ENCODE measurements around the gene LHX2.
"Not testable (repeated sequence)": the region's sequence is repeated elsewhere in the genome, so short reads cannot be mapped to it uniquely, and the experiment has no call there.

Gene LHX2

GRCh38 chr9:124011460-124012301, at the start of gene LHX2:
LHX2 (plus strand) TSS chr9:124011768; CDS start chr9:124012349, 581 bp downstream.
- in situ Hi-C loops (cut with MboI; ENCODE audit: low sequenced_read_pairs), result no loop called here

- in situ Hi-C loops (cut with MboI; ENCODE audit: low sequenced_read_pairs), result no loop called here
These were observed 46.8 kb upstream of the LHX2 start for GRCh38 chr9:123964761-123965160.

GRCh38 chr9:123965801-123966686, 45.5 kb upstream of the LHX2 start:
- in situ Hi-C loops (cut with MboI; ENCODE audit: low sequenced_read_pairs), result no loop called here

GRCh38 chr9:123967323-123967722, 44.2 kb upstream of the LHX2 start:
- in situ Hi-C loops (cut with MboI; ENCODE audit: low sequenced_read_pairs), result no loop called here

GRCh38 chr9:123972618-123973017, 39.0 kb upstream of the LHX2 start:
- in situ Hi-C loops (cut with MboI; ENCODE audit: low sequenced_read_pairs), result no loop called here

GRCh38 chr9:123973590-123974223, 37.9 kb upstream of the LHX2 start:
- in situ Hi-C loops (cut with MboI; ENCODE audit: low sequenced_read_pairs), result no loop called here

GRCh38 chr9:123974471-123974870, 37.1 kb upstream of the LHX2 start:
- in situ Hi-C loops (cut with MboI; ENCODE audit: low sequenced_read_pairs), result no loop called here

- in situ Hi-C loops (cut with MboI; ENCODE audit: low sequenced_read_pairs), result no loop called here
These were observed 35.7 kb upstream of the LHX2 start for GRCh38 chr9:123975871-123976270.

GRCh38 chr9:123976579-123976978, 35.0 kb upstream of the LHX2 start:
- in situ Hi-C loops (cut with MboI; ENCODE audit: low sequenced_read_pairs), result not testable (repeated sequence)

- in situ Hi-C loops (cut with MboI; ENCODE audit: low sequenced_read_pairs), result no loop called here
These were observed 32.6 kb upstream of the LHX2 start for GRCh38 chr9:123978981-123979380.

- in situ Hi-C loops (cut with MboI; ENCODE audit: low sequenced_read_pairs), result no loop called here
These were observed 29.0 kb upstream of the LHX2 start for GRCh38 chr9:123982535-123982934.

- in situ Hi-C loops (cut with MboI; ENCODE audit: low sequenced_read_pairs), result no loop called here
These were observed 28.5 kb upstream of the LHX2 start for GRCh38 chr9:123983047-123983446.

GRCh38 chr9:123984802-123985201, 26.8 kb upstream of the LHX2 start:
- in situ Hi-C loops (cut with MboI; ENCODE audit: low sequenced_read_pairs), result no loop called here

GRCh38 chr9:123985869-123986268, 25.7 kb upstream of the LHX2 start:
- in situ Hi-C loops (cut with MboI; ENCODE audit: low sequenced_read_pairs), result no loop called here

GRCh38 chr9:123990427-123990826, 21.1 kb upstream of the LHX2 start:
- in situ Hi-C loops (cut with MboI; ENCODE audit: low sequenced_read_pairs), result no loop called here

GRCh38 chr9:123992679-123993078, 18.9 kb upstream of the LHX2 start:
- in situ Hi-C loops (cut with MboI; ENCODE audit: low sequenced_read_pairs), result not testable (repeated sequence)

GRCh38 chr9:123996731-123997421, 14.7 kb upstream of the LHX2 start:
- in situ Hi-C loops (cut with MboI; ENCODE audit: low sequenced_read_pairs), result no loop called here

- in situ Hi-C loops (cut with MboI; ENCODE audit: low sequenced_read_pairs), result no loop called here
These were observed 13.8 kb upstream of the LHX2 start for GRCh38 chr9:123997665-123998277.

GRCh38 chr9:123998278-123998925, 13.2 kb upstream of the LHX2 start:
- in situ Hi-C loops (cut with MboI; ENCODE audit: low sequenced_read_pairs), result no loop called here
